H9 (cell line): ENCODE measurements around the gene KANSL1. TPM values are rescaled to one million over a fixed set of nuclear protein-coding genes. Genes with fewer than 3 reads are reported as not detected.

Experiments used
- DNase-seq: peaks from one replicate; pipeline ENCODE4 v3.0.0-alpha.2; 2017
- H2AFZ ChIP-seq: one replicate; pipeline ENCODE4 v1.6.1; 2013; ENCODE audit warnings: mild to moderate bottlenecking, low read length, control low read depth, moderate library complexity
- H2AK5ac ChIP-seq: 2 replicates; pipeline ENCODE4 v1.6.1; 2013; ENCODE audit warnings: low read length, control low read depth, mixed read lengths; ENCODE audit not compliant: insufficient read length
- H2BK120ac ChIP-seq: one replicate; pipeline ENCODE4 v1.6.1; 2013; ENCODE audit warnings: low read depth, mild to moderate bottlenecking, low read length, control low read depth, inconsistent platforms; ENCODE audit not compliant: poor library complexity, severe bottlenecking
- H2BK12ac ChIP-seq: 2 replicates; pipeline ENCODE4 v1.6.1; 2013; ENCODE audit warnings: low read length, control low read depth, mixed read lengths, low read depth; ENCODE audit not compliant: insufficient read length
- H2BK15ac ChIP-seq: 2 replicates; pipeline ENCODE4 v1.6.1; 2013; ENCODE audit warnings: low read depth, low read length, control low read depth
- H2BK20ac ChIP-seq: one replicate; pipeline ENCODE4 v1.6.1; 2013; ENCODE audit warnings: low read depth, mild to moderate bottlenecking, low read length, control low read depth, inconsistent platforms; ENCODE audit not compliant: poor library complexity, severe bottlenecking
- H2BK5ac ChIP-seq: 2 replicates; pipeline ENCODE4 v1.6.1; 2013; ENCODE audit warnings: low read length, control low read depth, mixed read lengths; ENCODE audit not compliant: insufficient read length
- H3K14ac ChIP-seq: 2 replicates; pipeline ENCODE4 v1.6.1; 2013; ENCODE audit warnings: low read length, control low read depth; ENCODE audit not compliant: insufficient read depth
- H3K18ac ChIP-seq: 2 replicates; pipeline ENCODE4 v1.6.1; 2013; ENCODE audit warnings: low read depth, mild to moderate bottlenecking, mixed read lengths, low read length, control low read depth; ENCODE audit not compliant: insufficient read length
- H3K23ac ChIP-seq: 2 replicates; pipeline ENCODE4 v1.6.1; 2013; ENCODE audit warnings: low read length, control low read depth, mixed read lengths, low read depth; ENCODE audit not compliant: insufficient read length
- H3K23me2 ChIP-seq: 2 replicates; pipeline ENCODE4 v1.6.1; 2013; ENCODE audit warnings: low read depth, mild to moderate bottlenecking, mixed read lengths, low read length, control low read depth; ENCODE audit not compliant: insufficient read length, poor library complexity, severe bottlenecking
- H3K27ac ChIP-seq: 2 replicates; pipeline ENCODE4 v1.5.1; 2013; ENCODE audit warnings: low read length, control low read depth, mixed read lengths, low read depth; ENCODE audit not compliant: insufficient read length
- H3K27me3 ChIP-seq: 2 replicates; pipeline ENCODE4 v1.6.1; 2013; ENCODE audit warnings: low read length, control low read depth, inconsistent platforms; ENCODE audit not compliant: insufficient read depth
- H3K4ac ChIP-seq: 2 replicates; pipeline ENCODE4 v1.6.1; 2013; ENCODE audit warnings: low read depth, mild to moderate bottlenecking, control low read depth, inconsistent platforms, low read length, moderate library complexity
- H3K4me1 ChIP-seq: 2 replicates; pipeline ENCODE4 v1.6.1; 2013; ENCODE audit warnings: low read length, control low read depth, inconsistent platforms; ENCODE audit not compliant: insufficient read depth
- H3K4me2 ChIP-seq: 2 replicates; pipeline ENCODE4 v1.6.1; 2013; ENCODE audit warnings: low read length, control low read depth, mixed read lengths; ENCODE audit not compliant: insufficient read length, insufficient read depth
- H3K56ac ChIP-seq: 2 replicates; pipeline ENCODE4 v1.6.1; 2013; ENCODE audit warnings: low read depth, mild to moderate bottlenecking, mixed read lengths, low read length, control low read depth; ENCODE audit not compliant: insufficient read length
- H3K79me1 ChIP-seq: 2 replicates; pipeline ENCODE4 v1.6.1; 2013; ENCODE audit warnings: low read depth, mild to moderate bottlenecking, moderate library complexity, low read length, control low read depth, inconsistent platforms; ENCODE audit not compliant: insufficient read depth, poor library complexity, severe bottlenecking
- H3K79me2 ChIP-seq: 2 replicates; pipeline ENCODE4 v1.6.1; 2013; ENCODE audit warnings: low read length, control low read depth, inconsistent platforms; ENCODE audit not compliant: insufficient read depth
- H3K9ac ChIP-seq: 2 replicates; pipeline ENCODE4 v1.6.1; 2013; ENCODE audit warnings: low read length, control low read depth, mixed read lengths; ENCODE audit not compliant: insufficient read length; ENCODE audit errors: extremely low read depth
- H3K9me3 ChIP-seq: one replicate; pipeline ENCODE4 v1.6.1; 2013; ENCODE audit warnings: low read depth, low read length, inconsistent platforms; ENCODE audit not compliant: control insufficient read depth
- H3T11ph ChIP-seq: one replicate; pipeline ENCODE4 v1.6.1; 2013; ENCODE audit warnings: mild to moderate bottlenecking, low read length, control low read depth, inconsistent platforms
- H4K20me1 ChIP-seq: one replicate; pipeline ENCODE4 v1.6.1; 2013; ENCODE audit not compliant: control insufficient read depth, insufficient read length, insufficient read depth
- H4K5ac ChIP-seq: 2 replicates; pipeline ENCODE4 v1.6.1; 2013; ENCODE audit warnings: low read depth, mild to moderate bottlenecking, mixed read lengths, low read length, control low read depth; ENCODE audit not compliant: insufficient read length
- H4K8ac ChIP-seq: replicated peaks from 2 replicates; pipeline ENCODE4 v1.6.1; 2013; ENCODE audit warnings: low read length, control low read depth, mixed read lengths, low read depth; ENCODE audit not compliant: insufficient read length
- H4K91ac ChIP-seq: 2 replicates; pipeline ENCODE4 v1.6.1; 2013; ENCODE audit warnings: low read depth, mild to moderate bottlenecking, moderate library complexity, mixed read lengths, low read length, control low read depth; ENCODE audit not compliant: insufficient read length
- H3K27ac Mint-ChIP-seq, 3 experiments: 2 replicates in 2 of 3; 3 replicates in 1 of 3; pipeline ENCODE4 v1.8.0; 2020 to 2021; ENCODE audit warnings: mixed read lengths in 3 of 3, mild to moderate bottlenecking in 1 of 3, moderate library complexity in 1 of 3
- H3K27me3 Mint-ChIP-seq: 2 replicates; pipeline ENCODE4 v1.8.0; 2021; ENCODE audit warnings: low read depth, mild to moderate bottlenecking, moderate library complexity, mixed read lengths
- H3K36me3 Mint-ChIP-seq, 3 experiments: 2 replicates in 2 of 3; 3 replicates in 1 of 3; pipeline ENCODE4 v1.8.0; 2020 to 2021; ENCODE audit warnings: low read depth in 3 of 3, mixed read lengths in 3 of 3; ENCODE audit not compliant: insufficient read depth in 1 of 3
- H3K4me1 Mint-ChIP-seq, 2 experiments: 2 replicates each; pipeline ENCODE4 v1.8.0; 2020; ENCODE audit warnings: mixed read lengths in 2 of 2
- H3K4me3 Mint-ChIP-seq, 2 experiments: 2 replicates in 1 of 2; 3 replicates in 1 of 2; pipeline ENCODE4 v1.8.0; 2020 to 2021; ENCODE audit warnings: mild to moderate bottlenecking in 2 of 2, mixed read lengths in 2 of 2, moderate library complexity in 1 of 2
- H3K9me3 Mint-ChIP-seq, 2 experiments: 2 replicates in 1 of 2; 3 replicates in 1 of 2; pipeline ENCODE4 v1.8.0; 2020; ENCODE audit warnings: mild to moderate bottlenecking in 2 of 2, mixed read lengths in 2 of 2, moderate library complexity in 1 of 2
- CTCF ChIP-seq: fragments of 200-600 bp; sonication (generic); conservative IDR thresholded peaks from 3 replicates; pipeline ENCODE4 v1.8.0; 2021; ENCODE audit warnings: antibody characterized with exemption, mild to moderate bottlenecking
- WGBS: extraction: QIAGEN DNeasy Blood & Tissue Kit; methylation state at CpG from one replicate; pipeline ENCODE4 v1.1.7; 2013; ENCODE audit warnings: missing lambda C conversion rate, low lambda C conversion rate, mixed read lengths; ENCODE audit not compliant: insufficient read length; ENCODE audit errors: extremely low coverage; 5-methylcytosine and 5-hydroxymethylcytosine counted together
- total RNA-seq: library from RNA; stranded (reverse); gene quantifications from 2 replicates; pipeline ENCODE4 v1.2.1, GENCODE V29; 2021

Gene KANSL1
- total RNA-seq, 1 experiment from 2014 or later, result 114 TPM

GRCh38 chr17:45993962-45994627, 199.1 kb downstream of the KANSL1 start:
- Histone ChIP-seq H4K8ac (no peak overlapping the region), H3K27me3 (no peaks in the 10 kb centered on the region), H3K9me3 (no peaks in the 10 kb centered on the region), H2BK5ac (no peak overlapping the region), H3K4me1 (no peaks in the 10 kb centered on the region), H3K4ac (no peak overlapping the region), H3K23ac (no peak overlapping the region), H3K56ac (no peak overlapping the region), H3K4me2 (no peak overlapping the region), H3K79me2 (no peaks in the 10 kb centered on the region), H3K18ac (no peak overlapping the region), H2BK120ac (no peak overlapping the region), H4K5ac (no peak overlapping the region), H3K79me1 (no peaks in the 10 kb centered on the region), H3T11ph (no peak overlapping the region), H3K27ac (no peak overlapping the region), H2AK5ac (no peak overlapping the region), H2BK12ac (no peak overlapping the region), H2AFZ (no peak overlapping the region), H2BK20ac (no peak overlapping the region), H4K20me1 (no peaks in the 10 kb centered on the region), H4K91ac (no peak overlapping the region), H3K9ac (no peak overlapping the region), H3K23me2 (no peaks in the 10 kb centered on the region), H2BK15ac (no peak overlapping the region), H3K14ac (no peak overlapping the region)
- no peaks in the 10 kb centered on the region for H3K36me3 Mint-ChIP-seq
- H3K4me1 Mint-ChIP-seq, result peaks cover 9 to 13% of the 10 kb centered on the region in 2 experiments
- H3K27me3 Mint-ChIP-seq, result peaks cover 4% of the 10 kb centered on the region; the same call in 1 of the 2 replicates
- no CpG with 5 or more reads among the region's 16 CpGs for WGBS
- H3K27ac Mint-ChIP-seq, result no peak overlapping the region
- no peak for TF ChIP-seq CTCF
- H3K9me3 Mint-ChIP-seq, result peaks cover 4 to 7% of the 10 kb centered on the region in 2 experiments; a peak in 3 of 5 replicates
- H3K4me3 Mint-ChIP-seq, result no peak overlapping the region
- no peak for DNase-seq
